IPS-NIHi11 (cell line): ENCODE data around the gene GCNA.
"Not testable (repeated sequence)": the region's sequence is repeated elsewhere in the genome, so short reads cannot be mapped to it uniquely, and the experiment has no call there.

Experiments used
- DNase-seq: peaks from one replicate; pipeline ENCODE4 v3.0.0; 2012; ENCODE audit warnings: mixed read lengths, low spot score

Gene GCNA

DNA sequence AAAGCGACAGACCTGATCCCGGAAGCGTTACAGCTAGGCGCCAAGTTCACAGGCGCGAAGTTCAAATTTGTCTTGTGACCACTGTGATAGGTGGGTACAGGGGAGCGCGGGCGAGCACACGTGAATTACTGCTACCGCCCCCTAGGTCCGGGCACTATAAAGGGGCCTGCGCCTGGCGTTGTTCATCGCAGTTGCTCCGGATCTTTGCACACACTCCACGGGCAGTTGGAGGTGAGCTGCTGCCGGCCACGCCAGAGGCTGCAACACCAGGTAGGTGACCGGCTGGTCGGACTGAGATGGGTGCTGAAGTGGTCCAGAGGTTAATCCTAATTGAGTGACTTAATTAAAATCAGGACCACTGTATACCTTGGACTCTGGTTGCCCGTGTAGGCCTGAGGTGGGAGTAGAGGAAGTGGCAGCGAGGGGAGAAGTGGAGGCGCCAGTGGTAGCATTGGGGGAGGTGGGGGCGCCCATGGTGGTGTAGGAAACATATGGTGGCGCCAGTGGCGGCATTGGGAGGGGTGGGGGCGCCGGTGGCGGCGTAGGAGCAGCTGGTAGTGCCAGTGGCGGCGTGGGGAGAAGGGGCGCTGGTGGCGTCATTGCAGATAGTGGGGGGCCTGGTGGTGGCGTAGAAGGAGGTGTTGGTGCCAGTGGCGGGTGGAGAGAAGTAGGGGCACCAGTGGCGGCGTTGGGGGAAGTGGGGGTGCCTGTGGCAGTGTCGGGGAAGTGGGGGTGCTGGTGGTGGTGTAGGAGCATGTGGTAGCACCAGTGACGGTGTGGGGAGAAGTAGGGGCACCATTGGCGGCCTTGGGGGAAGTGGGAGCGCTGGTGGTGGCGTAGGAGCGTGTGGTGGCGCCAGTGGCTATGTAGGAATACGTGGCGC is at the start of gene GCNA:
Gene GCNA (plus strand): TSS at position 185 of the 883 bp plus-strand sequence. CDS start 2,385 bp downstream, outside the sequence.
- DNase-seq, result no peak

GRCh38 chrX:71532078-71532752 is 46.0 kb upstream of the GCNA start:
- DNase-seq, result no peak

DNA sequence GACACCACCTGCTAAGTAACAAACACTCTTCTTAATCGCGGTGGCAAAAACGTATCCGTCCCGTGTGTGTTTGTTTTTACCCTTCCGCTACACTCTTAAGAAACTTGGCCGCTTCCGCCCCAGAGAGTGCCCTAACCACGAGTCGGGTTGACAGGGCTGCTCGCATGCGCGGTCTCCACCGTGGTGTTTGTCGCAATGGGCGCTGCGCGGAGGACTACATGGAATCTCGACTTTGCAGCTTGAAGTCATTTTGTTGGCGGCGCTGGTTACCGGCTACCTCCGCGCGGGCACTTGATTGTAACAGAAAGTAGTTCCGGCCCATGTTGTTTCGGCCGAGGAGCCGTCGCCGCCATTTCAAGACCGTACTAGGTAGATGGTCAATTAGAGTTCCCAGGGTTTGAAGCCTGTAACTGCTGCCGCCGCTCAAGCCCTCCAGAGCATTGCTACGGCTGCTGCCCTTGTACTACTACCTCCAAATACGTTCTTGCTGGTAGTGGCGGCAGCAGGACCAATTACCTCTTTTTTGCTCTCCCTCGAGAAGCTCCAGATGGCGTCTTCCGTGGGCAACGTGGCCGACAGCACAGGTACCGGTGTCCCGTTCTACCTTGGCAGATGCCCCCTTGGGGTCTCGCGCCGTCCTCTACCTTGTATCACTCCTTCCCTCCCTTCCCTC is 45.3 kb upstream of the GCNA start, which contains the start of gene OGT:
Gene OGT (plus strand): TSS at position 352 of the 673 bp plus-strand sequence. CDS start 196 bp downstream, at position 548.
- DNase-seq, result peak; percentile 81

DNA sequence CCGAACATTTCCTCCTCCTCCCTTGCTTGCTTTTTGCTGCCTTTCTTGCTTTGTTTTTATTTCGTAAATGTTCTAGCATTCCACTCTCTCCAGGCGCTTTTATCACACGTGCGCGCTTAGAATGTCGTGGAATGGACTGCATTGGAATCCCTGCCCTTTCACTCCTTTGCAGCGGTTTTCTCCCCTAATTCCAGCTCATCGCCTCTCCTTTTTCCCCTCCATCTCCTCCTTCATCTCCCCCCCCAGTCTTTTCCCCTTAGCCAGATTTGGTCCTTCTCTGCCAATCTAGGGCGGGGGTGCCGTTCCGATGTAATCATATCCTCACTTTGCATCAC is 44.8 kb upstream of the GCNA start:
- no peak for DNase-seq

- peak; percentile 16 for DNase-seq
These were observed 44.2 kb upstream of the GCNA start for GRCh38 chrX:71533851-71534561.

DNA sequence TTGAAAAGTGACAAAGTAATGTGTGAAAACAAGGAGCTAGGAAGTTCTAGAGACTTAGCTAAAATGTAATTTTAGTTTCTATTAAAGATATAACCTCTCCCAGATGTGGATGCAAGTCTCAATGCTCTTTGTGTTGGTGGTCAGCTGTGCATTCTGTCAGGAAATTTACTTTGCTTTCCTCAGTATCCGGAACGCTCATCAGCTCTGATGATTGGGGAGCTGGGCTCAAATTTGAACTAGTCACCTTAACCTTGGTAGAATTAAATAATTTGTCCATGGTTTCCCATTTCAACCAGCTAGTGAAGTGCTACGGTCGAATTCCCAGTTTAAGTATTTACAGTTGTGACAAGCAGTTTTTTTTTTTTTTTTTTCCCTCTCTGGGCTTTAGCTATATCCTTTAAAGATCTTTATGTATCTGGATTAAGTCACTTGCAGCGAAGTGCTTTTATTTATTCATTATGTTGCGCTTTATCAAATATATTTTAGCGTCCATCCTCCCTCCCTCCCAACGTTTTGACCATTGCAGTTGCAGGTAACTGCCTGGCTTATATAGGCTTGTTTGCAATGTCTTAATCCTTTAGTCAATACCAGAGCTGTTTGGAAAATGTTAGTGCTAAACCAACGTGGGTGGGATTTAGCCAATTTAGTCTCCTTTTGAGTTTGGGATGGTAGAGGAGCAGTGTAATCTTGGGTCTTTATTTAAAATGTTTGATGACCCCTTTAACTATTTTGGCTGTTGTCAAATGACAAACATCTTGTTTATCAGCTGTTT is 43.3 kb upstream of the GCNA start:
- no peak for DNase-seq

DNA sequence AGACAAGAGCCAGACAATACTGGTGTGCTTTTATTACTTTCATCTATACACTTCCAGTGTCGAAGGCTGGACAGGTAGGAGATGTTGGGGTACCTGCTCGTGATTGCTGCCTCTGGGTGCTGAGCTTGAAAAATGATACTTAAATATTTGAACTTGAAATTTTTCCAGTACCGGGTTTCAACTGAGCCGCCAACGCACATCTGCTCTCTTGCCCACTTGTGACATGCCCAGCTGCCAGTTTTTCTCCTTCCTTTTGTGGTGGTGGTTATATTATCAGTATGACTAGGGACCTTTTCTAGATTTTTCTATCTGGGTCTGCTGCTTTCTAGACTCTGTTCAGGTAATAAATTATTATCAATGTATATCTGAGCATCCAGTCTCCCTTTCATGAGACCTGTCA is 42.0 kb upstream of the GCNA start:
- DNase-seq, result no peak

- DNase-seq, result no peak
These were observed 40.5 kb upstream of the GCNA start for GRCh38 chrX:71537743-71538142.

- DNase-seq, result no peak
These were observed 37.4 kb upstream of the GCNA start for GRCh38 chrX:71540801-71541200.

- DNase-seq, result no peak
These were observed 36.8 kb upstream of the GCNA start for GRCh38 chrX:71541210-71542022.

DNA sequence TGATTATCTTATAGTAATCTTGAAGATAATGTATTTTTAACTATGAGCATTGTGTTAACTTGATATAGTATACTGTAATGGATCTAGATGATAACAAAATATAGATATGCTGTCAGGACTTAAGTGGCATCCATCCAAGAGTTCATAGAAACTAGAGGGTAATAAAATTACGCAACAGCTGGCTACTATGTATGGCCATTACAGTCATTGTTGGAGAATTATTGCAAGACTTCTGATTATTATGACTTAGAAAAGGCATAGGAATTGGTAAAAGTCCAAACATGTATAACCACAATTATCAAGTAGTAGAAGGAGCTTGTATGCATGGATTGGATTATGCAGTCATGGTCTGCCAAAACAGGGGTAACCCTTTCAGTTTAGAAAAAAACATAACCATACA is 35.8 kb upstream of the GCNA start:
- DNase-seq, result no peak

DNA sequence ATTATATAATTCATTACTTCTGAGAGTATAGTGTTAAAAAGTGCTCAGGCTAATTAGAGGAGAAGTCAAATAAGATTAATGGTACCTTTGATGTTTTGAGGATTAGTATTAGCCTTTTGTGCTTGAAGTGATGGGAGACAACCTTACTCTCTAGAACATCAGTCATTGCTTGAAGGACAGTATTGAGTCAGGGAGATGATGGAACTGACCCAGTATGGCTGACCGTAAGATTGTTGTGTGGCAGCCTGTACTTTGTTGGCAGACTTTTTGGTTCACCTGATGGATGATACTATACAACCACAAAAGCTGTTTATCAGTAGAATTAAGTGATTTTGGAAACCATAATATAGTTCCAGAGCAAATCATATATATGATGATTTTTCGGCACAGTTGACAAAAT is 35.4 kb upstream of the GCNA start:
- no peak for DNase-seq

GRCh38 chrX:71543316-71543715 is 34.9 kb upstream of the GCNA start:
- no peak for DNase-seq

- DNase-seq, result no peak
These were observed 32.9 kb upstream of the GCNA start for GRCh38 chrX:71545364-71545763.

DNA sequence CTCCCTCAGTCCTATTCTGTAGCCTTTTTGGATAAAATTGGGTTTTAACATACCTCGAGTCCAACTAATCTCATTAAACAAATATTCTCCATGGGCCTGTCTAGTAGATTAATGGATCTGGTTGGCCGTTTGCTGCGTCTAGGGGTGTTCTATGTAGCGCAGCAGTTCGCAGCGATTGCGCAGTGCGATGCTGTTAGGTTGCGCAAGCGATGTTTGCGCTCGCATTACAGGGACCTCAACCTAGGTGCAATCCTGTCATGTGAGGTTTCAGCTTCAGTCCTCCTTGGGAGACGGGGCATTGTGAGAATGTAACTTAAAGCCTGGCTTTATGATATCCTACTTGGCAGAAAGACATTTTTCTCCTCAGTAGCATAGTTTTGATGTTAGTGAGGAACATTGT is 31.4 kb upstream of the GCNA start:
- no peak for DNase-seq

- DNase-seq, result no peak
These were observed 30.9 kb upstream of the GCNA start for GRCh38 chrX:71547339-71547738.

DNA sequence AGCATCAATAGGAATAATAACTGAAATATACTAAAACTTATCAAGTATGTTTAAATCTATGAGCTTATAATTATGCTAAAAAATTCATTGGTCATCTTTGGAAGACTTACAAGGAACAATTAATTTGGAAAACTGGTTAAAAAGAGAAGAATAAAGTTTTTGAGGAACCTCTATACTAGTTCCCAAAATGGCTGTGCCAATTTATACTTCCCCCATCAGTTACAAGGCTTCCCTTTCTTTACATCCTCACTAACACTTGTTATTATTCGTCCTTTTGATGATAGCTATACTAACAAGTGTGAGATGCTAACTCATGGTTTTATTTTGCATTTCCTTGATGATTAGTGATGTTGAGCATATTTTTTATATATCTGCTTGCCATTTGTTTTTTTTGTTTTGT is 28.3 kb upstream of the GCNA start:
- no peak for DNase-seq

GRCh38 chrX:71550578-71550977 is 27.7 kb upstream of the GCNA start:
- no peak for DNase-seq

- no peak for DNase-seq
These were observed 22.2 kb upstream of the GCNA start for GRCh38 chrX:71556036-71556435.

DNA sequence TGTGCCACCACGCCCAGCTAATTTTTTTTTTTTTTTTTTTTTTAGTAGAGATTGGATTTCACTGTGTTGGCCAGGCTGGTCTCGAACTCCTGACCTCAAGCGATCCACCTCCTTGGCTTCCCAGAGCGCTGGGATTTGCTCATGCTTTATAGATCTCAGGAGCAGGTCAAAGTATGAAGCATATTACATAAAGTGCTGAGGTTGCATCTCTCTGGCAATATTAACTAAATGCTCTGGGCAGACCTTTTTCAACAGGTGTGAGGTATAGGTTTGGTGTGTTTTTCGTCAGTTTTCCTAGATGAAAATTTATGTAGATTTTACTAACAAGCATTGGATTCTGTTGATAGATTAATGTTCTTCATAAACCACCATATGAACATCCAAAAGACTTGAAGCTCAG is 19.3 kb upstream of the GCNA start:
- no peak for DNase-seq

- not testable (repeated sequence) for DNase-seq
These were observed 18.5 kb upstream of the GCNA start for GRCh38 chrX:71559773-71560172.
